GM18519 (cell line): ENCODE measurements around the gene MSS51.
"Not testable (repeated sequence)": the region's sequence is repeated elsewhere in the genome, so short reads cannot be mapped to it uniquely, and the experiment has no call there.

Source experiments
- ATAC-seq: cut with Tn5 transposase; IDR thresholded peaks from one replicate; pipeline ENCODE4 v1.9.1; 2021; ENCODE audit warnings: mild to moderate bottlenecking, moderate library complexity; ENCODE audit not compliant: unreplicated experiment, low FRiP score

Gene MSS51

DNA sequence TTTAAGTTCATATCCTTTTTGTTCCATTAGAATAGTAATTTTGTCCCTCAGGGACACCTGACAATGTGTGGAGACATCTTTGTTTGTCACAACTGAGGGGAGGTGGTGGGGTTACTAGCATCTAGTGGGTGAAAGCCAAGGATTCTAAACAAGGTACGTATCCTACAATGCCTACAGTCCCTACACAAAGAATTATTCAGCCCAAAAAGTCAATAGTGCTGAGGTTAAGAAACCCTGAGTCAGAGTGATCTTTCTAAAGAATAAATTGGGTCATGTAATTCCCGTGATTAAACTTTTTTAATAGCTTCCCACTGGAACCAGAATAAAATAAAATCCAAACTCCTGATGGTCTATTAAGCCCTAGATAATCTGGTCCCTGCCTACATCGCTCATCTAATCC, 16.8 kb downstream of the MSS51 start:
- ATAC-seq = no peak

DNA sequence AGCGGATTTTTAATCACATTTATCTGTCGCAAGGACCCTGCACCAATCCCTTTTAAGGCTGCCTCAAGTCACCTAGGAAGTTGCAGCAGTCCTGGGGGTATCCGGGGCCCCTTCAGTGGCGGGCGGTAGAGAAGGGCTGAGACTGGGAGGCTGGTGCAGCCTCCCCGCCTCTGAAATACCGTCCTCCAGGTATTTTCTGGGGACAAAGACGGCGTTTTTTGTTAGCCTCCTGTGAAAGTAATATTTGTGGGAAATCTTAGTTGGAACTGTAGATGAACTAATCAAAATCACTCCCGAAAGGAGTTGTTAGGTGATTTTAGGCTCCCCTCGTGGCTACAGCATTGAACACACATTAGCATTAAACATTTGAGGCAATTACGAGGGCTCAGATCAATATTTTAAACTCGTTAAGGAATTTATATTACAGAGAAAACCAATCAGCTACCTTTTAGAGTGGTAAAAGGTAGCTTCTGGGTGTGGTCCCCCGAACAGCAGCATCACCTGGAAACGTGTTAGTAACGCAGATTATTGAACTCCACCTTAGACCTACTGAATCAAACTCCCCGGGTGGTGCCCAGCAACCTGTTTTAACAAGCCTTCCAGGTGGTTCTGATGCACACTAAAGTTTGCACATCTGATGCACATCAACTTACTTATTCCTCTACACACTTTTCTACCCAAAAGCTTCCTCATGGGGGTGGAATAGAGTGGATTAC, 19.0 kb downstream of the MSS51 start:
- ATAC-seq = no peak

DNA sequence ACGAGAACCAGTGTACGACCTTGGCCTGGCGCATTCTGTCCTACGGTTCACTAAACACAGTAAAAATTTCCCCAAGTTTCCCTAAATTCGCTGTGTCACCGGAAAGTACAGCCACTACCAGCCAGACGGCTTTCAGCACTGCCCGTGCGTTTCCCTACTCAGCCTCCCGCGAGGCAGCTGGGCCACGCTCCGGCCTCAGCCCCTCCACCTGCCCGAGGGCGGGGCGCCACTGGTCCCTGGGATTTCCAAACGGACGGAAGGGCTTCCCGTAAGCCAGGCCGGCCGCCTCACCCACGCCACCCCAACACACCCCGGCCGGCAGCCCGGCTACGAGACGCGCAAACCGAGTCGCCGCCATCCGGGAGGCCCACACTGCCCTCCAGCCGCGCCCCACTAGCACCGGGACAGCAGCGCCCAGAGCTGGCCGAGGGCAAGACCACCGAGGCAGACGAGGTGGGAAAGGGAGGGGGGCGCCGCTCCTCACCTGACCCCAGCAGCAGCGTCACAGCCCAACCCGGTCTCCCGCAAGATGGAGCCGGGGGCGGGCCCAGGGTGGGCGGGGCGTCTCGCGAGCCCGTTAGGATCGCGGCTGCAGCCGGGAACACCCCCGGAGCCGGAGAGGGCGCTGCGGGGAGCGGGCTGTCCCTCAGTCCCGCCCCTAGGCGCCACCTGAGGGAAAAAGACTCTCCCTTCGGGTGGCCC, 19.7 kb downstream of the MSS51 start, which contains the start of gene ANXA7:
Gene ANXA7 (minus strand): TSS at position 531 of the 702 bp plus-strand sequence. CDS start 13,202 bp downstream, outside the sequence.
- peak; percentile 71 for ATAC-seq

DNA sequence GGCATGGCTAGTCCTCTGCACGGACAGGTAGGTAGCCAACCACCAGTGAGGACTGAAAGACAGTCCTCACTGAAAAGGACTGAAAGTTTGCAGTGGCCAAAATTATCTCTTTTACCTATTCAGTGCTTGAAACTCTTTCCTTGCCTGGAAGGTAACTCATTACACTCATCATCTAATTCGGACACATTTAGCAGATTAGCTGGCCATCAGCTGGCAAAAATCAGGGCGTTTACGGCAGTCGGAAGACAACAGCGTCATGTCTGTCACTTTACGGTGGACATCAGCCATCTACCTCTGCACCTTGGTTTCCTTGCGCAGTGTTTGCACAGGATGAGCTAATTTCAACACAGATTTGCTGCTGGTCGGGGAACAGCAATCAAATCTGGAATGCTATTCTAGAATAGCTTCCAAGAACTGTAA, 20.2 kb downstream of the MSS51 start:
- peak; percentile 24 for ATAC-seq

DNA sequence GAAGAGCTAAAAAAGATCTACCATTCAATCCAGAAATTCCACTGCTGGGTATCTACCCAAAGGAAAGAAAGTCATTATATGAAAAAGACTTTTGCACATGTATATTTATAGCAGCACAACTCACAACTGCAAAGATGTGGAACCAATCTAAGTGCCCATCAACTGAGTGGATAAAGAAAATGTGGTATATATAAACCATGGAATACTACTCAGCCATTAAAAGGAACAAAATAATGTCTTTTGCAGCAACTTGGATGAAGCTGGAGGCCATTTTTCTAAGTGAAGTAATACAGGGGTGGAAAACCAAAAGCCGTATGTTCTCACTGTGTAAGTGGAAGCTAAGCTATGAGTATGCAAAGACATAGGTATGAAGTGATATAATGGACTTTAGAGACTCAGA, 22.5 kb downstream of the MSS51 start:
- ATAC-seq = no peak

DNA sequence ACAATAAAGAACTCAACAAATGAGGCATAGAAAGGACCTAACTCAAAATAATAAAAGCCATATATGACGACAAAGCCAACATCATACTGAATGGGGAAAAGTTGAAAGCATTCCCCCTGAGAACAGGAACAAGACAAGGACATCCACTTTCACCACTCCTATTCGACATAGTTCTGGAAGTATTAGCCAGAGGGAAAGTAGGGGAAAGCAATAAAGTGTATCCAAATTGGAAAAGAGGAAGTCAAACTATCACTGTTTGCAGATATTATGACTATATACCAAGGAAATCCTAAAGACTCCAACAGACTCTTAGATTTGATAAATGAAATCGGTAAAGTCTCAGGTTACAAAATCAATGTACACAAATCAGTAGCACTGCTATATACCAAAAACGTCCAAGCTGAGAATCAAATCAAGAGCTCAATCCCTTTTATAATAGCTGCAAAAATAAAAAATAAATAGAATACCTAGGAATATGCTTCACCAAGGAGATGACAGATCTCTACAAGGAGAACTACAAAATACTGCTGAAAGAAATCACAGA, 24.3 kb downstream of the MSS51 start:
- ATAC-seq = no peak

- no peak for ATAC-seq
These were observed 25.3 kb downstream of the MSS51 start for GRCh38 chr10:73408061-73408460.

GRCh38 chr10:73407495-73407894, 25.9 kb downstream of the MSS51 start:
- ATAC-seq = no peak

GRCh38 chr10:73406846-73407245, 26.5 kb downstream of the MSS51 start:
- ATAC-seq = no peak

DNA sequence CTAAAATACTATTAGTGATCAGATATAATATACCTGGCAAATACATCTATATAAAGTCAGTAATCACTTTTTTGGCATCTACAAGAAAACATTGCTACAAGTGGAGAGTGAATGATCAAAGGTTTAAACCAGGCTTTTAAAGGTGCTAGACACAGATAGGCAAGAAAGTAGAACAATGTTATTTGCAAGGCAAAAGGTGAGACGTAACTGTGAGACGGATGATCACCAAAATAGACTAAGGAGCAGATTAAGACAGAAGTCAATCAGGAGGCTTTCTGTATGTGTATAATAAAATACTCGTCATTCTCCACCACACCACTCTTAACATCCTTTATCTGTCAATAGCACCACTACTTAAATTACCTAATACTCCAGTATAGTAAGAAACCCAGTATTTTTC, 27.8 kb downstream of the MSS51 start:
- ATAC-seq = no peak

GRCh38 chr10:73404690-73405089, 28.7 kb downstream of the MSS51 start:
- ATAC-seq = no peak

- no peak for ATAC-seq
These were observed 31.7 kb downstream of the MSS51 start for GRCh38 chr10:73401636-73402035.

DNA sequence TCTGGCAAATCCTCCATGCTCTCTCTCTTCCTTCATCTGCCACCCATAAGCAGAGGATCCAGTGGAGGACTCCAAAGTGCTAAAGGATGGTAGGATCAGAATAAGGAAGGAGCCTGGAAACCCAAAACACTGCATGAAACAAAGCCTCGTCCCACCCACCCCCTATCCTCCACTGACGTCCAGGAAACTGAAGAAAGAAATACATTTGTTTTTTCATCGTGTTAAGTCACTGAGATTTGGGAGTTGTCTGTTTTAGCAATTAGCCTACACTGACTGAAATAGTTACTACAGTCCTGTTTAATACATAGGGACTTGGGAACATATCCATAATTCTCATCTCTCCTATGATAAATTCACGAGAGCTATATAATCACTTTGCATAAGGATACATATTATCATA, 34.3 kb downstream of the MSS51 start:
- no peak for ATAC-seq

DNA sequence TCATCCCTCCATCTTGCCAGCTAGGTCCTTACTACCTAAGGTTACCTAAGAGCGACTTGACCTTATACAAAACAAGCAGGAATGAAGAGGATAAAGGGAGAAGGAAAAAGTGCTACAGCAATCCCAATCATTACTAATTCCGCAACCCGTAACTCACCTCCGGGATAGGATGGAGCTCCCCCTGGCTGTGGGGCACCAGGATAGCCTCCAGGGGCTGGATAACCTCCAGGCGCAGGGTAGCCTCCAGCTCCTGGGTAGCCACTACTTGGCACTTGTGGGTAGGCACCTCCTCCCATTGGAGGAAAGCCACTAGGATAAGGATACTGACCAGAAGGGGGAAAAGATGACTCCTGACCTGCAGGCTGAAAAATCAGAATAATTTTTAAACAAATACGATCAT, 35.3 kb downstream of the MSS51 start:
- no peak for ATAC-seq

- not testable (repeated sequence) for ATAC-seq
These were observed 39.0 kb downstream of the MSS51 start for GRCh38 chr10:73394325-73394724.

DNA sequence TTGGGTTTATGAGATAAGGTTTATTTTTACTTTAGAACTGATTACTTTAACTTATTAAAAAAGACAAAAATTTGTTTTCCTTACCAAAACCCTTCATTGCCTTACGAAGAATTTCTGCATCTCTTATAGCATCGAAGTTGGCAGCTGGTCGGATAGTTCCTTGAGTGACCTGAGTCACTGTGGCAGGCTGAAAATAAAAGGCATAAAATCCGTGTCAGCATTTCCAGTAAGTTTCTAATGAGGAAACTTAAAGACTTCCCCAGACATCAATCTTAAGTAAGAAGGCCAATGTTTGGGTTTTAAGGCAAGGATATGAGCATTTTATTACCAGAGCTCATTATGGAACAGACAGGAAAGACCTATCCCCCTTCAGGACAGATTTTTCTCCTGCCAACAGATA, 45.1 kb downstream of the MSS51 start:
- no peak for ATAC-seq

GRCh38 chr10:73386583-73386982, 46.8 kb downstream of the MSS51 start:
- ATAC-seq = no peak

DNA sequence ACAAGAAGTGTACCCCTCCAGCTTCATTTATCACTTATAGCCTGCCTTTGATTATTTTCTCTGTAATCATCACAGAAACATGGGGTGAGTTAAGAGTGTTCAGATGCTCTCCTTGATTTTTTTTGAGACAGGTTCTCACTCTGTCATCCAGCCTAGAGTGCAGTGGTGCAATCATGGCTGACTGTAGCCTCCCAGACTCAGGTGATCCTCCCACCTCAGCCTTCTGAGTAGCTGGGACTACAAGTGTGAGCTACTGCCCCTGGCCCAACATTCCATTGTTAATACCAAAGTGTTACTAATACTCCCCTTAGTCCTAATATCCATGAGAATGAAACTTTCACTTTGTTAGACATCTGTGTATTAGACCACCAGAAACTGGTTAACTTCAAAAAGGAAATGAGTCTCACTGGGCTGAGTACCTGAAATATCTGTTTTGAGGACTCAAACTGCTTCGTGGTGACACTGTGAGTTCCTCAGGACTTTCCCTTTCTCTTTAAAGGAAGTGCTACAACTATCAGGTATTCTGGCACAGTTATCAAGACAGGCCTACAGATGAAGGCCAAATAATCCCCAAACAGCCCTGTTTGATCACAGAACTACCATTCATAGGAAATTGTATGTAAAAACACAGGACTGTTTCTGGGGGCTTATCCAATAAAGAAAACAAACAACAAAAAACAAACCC, 54.2 kb downstream of the MSS51 start:
- no peak for ATAC-seq

GRCh38 chr10:73376679-73377078, 56.7 kb downstream of the MSS51 start:
- no peak for ATAC-seq
